ENCODE measurements around the gene S100Z. TPM values are rescaled to one million over a fixed set of nuclear protein-coding genes. Genes with fewer than 3 reads are reported as not detected.
"Not testable (repeated sequence)": the region's sequence is repeated elsewhere in the genome, so short reads cannot be mapped to it uniquely, and the experiment has no call there.

The S100Z gene
- total RNA-seq, 1 donor from 2014 or later, result not detected

GRCh38 chr5:76820526-76820890 lies 29.3 kb upstream of the S100Z start:
- no peak for DNase-seq (ENCODE audit: low read depth)
- no peak for FAIRE-seq
- Histone ChIP-seq H3K27me3 (ENCODE audit: insufficient read depth, low read length) (no peaks in the 10 kb centered on the region), H3K79me2 (ENCODE audit: insufficient read depth, low read length) (peaks cover 57% of the 10 kb centered on the region), H3K4me2 (ENCODE audit: low read length) (peak overlapping the region; percentile 91), H3K9me3 (ENCODE audit: insufficient read depth, low read depth, low read length) (no peaks in the 10 kb centered on the region), H3K9ac (ENCODE audit: low read length) (peak overlapping the region; percentile 93), H3K4me1 (ENCODE audit: insufficient read depth, low read length) (peaks cover 30% of the 10 kb centered on the region), H3K4me3 (ENCODE audit: insufficient read depth, low read depth, low read length) (peak overlapping the region; percentile 81), H4K20me1 (ENCODE audit: insufficient read depth, low read length) (no peaks in the 10 kb centered on the region), H3K27ac (ENCODE audit: low read depth, low read length) (peak overlapping the region; percentile 77), H3K36me3 (ENCODE audit: insufficient read depth, low read length) (no peaks in the 10 kb centered on the region), H2AFZ (ENCODE audit: low read depth, low read length) (no peak overlapping the region)
- no peaks in the 10 kb centered on the region for H3K27me3 Mint-ChIP-seq (ENCODE audit: low read depth, unreplicated experiment)
- H3K4me3 Mint-ChIP-seq (ENCODE audit: unreplicated experiment), result peak overlapping the region; percentile 97
- H3K36me3 Mint-ChIP-seq (ENCODE audit: low read depth, unreplicated experiment), result peaks cover 13% of the 10 kb centered on the region
- TF ChIP-seq EZH2 (IDR thresholded peaks at IDR 0.05; ENCODE audit: insufficient read depth, low read length), result no peak
- peaks cover 15% of the 10 kb centered on the region for H3K4me1 Mint-ChIP-seq (ENCODE audit: low read depth, unreplicated experiment)
- no peaks in the 10 kb centered on the region for H3K9me3 Mint-ChIP-seq (ENCODE audit: unreplicated experiment)
- peak overlapping the region; percentile 96 for H3K27ac Mint-ChIP-seq (ENCODE audit: unreplicated experiment)

DNA sequence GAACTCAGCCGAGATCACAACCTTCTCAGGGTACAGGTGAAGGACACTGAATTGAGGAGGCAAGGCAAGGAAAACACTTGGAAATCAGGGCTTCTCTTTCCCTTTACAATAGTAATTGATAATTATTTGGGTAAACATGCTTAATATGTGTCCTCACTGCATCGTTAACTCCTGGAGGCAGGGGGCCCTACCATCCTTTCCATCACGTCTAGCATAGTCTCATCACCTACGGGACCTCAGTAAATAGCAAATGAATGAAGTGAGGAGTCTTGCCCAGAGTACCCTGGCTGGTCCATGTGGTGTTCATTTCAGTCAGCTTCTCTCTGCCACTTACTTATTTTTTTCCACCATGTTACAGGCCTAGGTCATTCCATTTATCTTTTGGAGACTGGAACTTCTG lies 28.7 kb upstream of the S100Z start:
- H3K27ac ChIP-seq (ENCODE audit: low read depth, low read length), result peak overlapping the region; percentile 77
- no peak for FAIRE-seq
- Mint-ChIP-seq H3K27ac (ENCODE audit: unreplicated experiment) (peak overlapping the region; percentile 85), H3K9me3 (ENCODE audit: unreplicated experiment) (no peaks in the 10 kb centered on the region), H3K4me1 (ENCODE audit: low read depth, unreplicated experiment) (peaks cover 18% of the 10 kb centered on the region), H3K27me3 (ENCODE audit: low read depth, unreplicated experiment) (no peaks in the 10 kb centered on the region), H3K4me3 (ENCODE audit: unreplicated experiment) (peak overlapping the region; percentile 97), H3K36me3 (ENCODE audit: low read depth, unreplicated experiment) (peaks cover 14% of the 10 kb centered on the region)
- DNase-seq (ENCODE audit: low read depth), result no peak
- H3K4me2 ChIP-seq (ENCODE audit: low read length), result peak overlapping the region; percentile 91
- H3K4me1 ChIP-seq (ENCODE audit: insufficient read depth, low read length), result peaks cover 30% of the 10 kb centered on the region
- peak overlapping the region; percentile 93 for H3K9ac ChIP-seq (ENCODE audit: low read length)
- no peak overlapping the region for H3K4me3 ChIP-seq (ENCODE audit: insufficient read depth, low read depth, low read length)
- H2AFZ ChIP-seq (ENCODE audit: low read depth, low read length), result no peak overlapping the region
- H3K9me3 ChIP-seq (ENCODE audit: insufficient read depth, low read depth, low read length), result no peaks in the 10 kb centered on the region
- no peaks in the 10 kb centered on the region for H3K27me3 ChIP-seq (ENCODE audit: insufficient read depth, low read length)
- no peaks in the 10 kb centered on the region for H3K36me3 ChIP-seq (ENCODE audit: insufficient read depth, low read length)
- H3K79me2 ChIP-seq (ENCODE audit: insufficient read depth, low read length), result peaks cover 64% of the 10 kb centered on the region
- no peak for TF ChIP-seq EZH2 (IDR thresholded peaks at IDR 0.05; ENCODE audit: insufficient read depth, low read length)
- TF ChIP-seq, protein P1, sequence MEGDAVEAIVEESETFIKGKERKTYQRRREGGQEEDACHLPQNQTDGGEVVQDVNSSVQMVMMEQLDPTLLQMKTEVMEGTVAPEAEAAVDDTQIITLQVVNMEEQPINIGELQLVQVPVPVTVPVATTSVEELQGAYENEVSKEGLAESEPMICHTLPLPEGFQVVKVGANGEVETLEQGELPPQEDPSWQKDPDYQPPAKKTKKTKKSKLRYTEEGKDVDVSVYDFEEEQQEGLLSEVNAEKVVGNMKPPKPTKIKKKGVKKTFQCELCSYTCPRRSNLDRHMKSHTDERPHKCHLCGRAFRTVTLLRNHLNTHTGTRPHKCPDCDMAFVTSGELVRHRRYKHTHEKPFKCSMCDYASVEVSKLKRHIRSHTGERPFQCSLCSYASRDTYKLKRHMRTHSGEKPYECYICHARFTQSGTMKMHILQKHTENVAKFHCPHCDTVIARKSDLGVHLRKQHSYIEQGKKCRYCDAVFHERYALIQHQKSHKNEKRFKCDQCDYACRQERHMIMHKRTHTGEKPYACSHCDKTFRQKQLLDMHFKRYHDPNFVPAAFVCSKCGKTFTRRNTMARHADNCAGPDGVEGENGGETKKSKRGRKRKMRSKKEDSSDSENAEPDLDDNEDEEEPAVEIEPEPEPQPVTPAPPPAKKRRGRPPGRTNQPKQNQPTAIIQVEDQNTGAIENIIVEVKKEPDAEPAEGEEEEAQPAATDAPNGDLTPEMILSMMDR (IDR thresholded peaks at IDR 0.05; ENCODE audit: insufficient read depth, low read depth, low read length), result no peak
- H4K20me1 ChIP-seq (ENCODE audit: insufficient read depth, low read length), result no peaks in the 10 kb centered on the region

DNA sequence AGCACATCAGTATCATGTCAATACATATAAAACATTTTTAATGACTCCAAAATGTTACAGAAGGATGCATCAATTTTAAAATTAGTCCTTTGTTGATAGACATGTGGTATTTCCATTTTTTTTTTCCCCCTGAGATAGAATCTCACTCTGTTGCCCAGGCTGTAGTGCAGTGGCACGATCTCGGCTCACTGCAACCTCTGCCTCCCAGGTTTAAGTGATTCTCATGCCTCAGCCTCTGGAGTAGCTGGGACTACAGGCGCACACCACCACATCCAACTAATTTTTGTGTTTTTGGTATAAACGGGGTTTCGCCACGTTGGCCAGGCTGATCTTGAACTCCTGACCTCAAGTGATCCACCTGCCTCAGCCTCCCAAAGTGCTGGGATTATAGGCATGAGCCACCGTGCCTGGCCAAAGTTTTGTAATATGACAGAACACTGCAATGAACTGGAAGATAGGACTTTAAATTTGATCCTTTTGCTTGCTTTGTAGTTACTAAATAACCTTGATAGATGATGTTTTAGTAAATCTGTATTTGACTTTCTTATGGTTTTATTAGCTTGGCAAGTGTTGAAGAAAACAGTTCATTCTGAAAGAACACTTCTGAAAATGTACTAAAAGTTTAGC lies 27.6 kb upstream of the S100Z start:
- H3K4me2 ChIP-seq (ENCODE audit: low read length); H3K9me3 ChIP-seq (ENCODE audit: insufficient read depth, low read depth, low read length); H4K20me1 ChIP-seq (ENCODE audit: insufficient read depth, low read length); FAIRE-seq; H3K27me3 Mint-ChIP-seq (ENCODE audit: low read depth, unreplicated experiment); H3K36me3 ChIP-seq (ENCODE audit: insufficient read depth, low read length); H3K27me3 ChIP-seq (ENCODE audit: insufficient read depth, low read length); DNase-seq (ENCODE audit: low read depth); H3K9ac ChIP-seq (ENCODE audit: low read length); H3K9me3 Mint-ChIP-seq (ENCODE audit: unreplicated experiment); H3K4me3 ChIP-seq (ENCODE audit: insufficient read depth, low read depth, low read length); H3K27ac ChIP-seq (ENCODE audit: low read depth, low read length); H2AFZ ChIP-seq (ENCODE audit: low read depth, low read length): not testable (repeated sequence)
- peaks cover 21% of the 10 kb centered on the region for H3K4me1 Mint-ChIP-seq (ENCODE audit: low read depth, unreplicated experiment)
- peak overlapping the region; percentile 97 for H3K4me3 Mint-ChIP-seq (ENCODE audit: unreplicated experiment)
- peaks cover 73% of the 10 kb centered on the region for H3K79me2 ChIP-seq (ENCODE audit: insufficient read depth, low read length)
- H3K36me3 Mint-ChIP-seq (ENCODE audit: low read depth, unreplicated experiment), result peaks cover 14% of the 10 kb centered on the region
- peaks cover 30% of the 10 kb centered on the region for H3K4me1 ChIP-seq (ENCODE audit: insufficient read depth, low read length)
- peak overlapping the region; percentile 47 for H3K27ac Mint-ChIP-seq (ENCODE audit: unreplicated experiment)

GRCh38 chr5:76826416-76826815 lies 23.4 kb upstream of the S100Z start:
- H2AFZ ChIP-seq (ENCODE audit: low read depth, low read length); H3K36me3 Mint-ChIP-seq (ENCODE audit: low read depth, unreplicated experiment); H3K4me2 ChIP-seq (ENCODE audit: low read length); H3K27me3 ChIP-seq (ENCODE audit: insufficient read depth, low read length); H3K27me3 Mint-ChIP-seq (ENCODE audit: low read depth, unreplicated experiment); FAIRE-seq; H3K4me3 ChIP-seq (ENCODE audit: insufficient read depth, low read depth, low read length); H3K9ac ChIP-seq (ENCODE audit: low read length); DNase-seq (ENCODE audit: low read depth); H3K4me3 Mint-ChIP-seq (ENCODE audit: unreplicated experiment); H3K9me3 Mint-ChIP-seq (ENCODE audit: unreplicated experiment); H3K36me3 ChIP-seq (ENCODE audit: insufficient read depth, low read length); H3K27ac ChIP-seq (ENCODE audit: low read depth, low read length); H4K20me1 ChIP-seq (ENCODE audit: insufficient read depth, low read length); H3K9me3 ChIP-seq (ENCODE audit: insufficient read depth, low read depth, low read length): not testable (repeated sequence)
- H3K4me1 Mint-ChIP-seq (ENCODE audit: low read depth, unreplicated experiment), result peaks cover 24% of the 10 kb centered on the region
- Histone ChIP-seq H3K4me1 (ENCODE audit: insufficient read depth, low read length) (peaks cover 17% of the 10 kb centered on the region), H3K79me2 (ENCODE audit: insufficient read depth, low read length) (peaks cover 74% of the 10 kb centered on the region)
- peak overlapping the region; percentile 19 for H3K27ac Mint-ChIP-seq (ENCODE audit: unreplicated experiment)

Data from astrocyte (in vitro differentiated cells and primary cell).